ENCODE results near the gene OR52I2. TPM values are rescaled to one million over a fixed set of nuclear protein-coding genes. Genes with fewer than 3 reads are reported as not detected.
A peak's percentile ranks its signal among the peaks of the same experiment; 100 is the strongest.

OR52I2 gene
- total and polyA plus RNA-seq, 8 donors = 0.03 to 0.07 (median 0.03) TPM; not detected in 4

GRCh38 chr11:4607096-4607495 lies 25.6 kb downstream of the OR52I2 start:
- Histone ChIP-seq H3K4me1 (peaks cover 0 to 22% of the 10 kb centered on the region in 2 donors), H3K27me3 (no peaks in the 10 kb centered on the region), H3K4me3 (peak overlapping the region; percentile 63 to 70), H3K9me3 (no peaks in the 10 kb centered on the region), H3K36me3 (peaks cover 0 to 27% of the 10 kb centered on the region in 2 donors), H3K27ac (peak overlapping the region; percentile 92 to 93)
- intact Hi-C loops (cut with DNase I) = no loop called here
- DNase-seq (peak in 2 of 4 donors; percentile 2 to 9), ATAC-seq (peak; percentile 1)
- TF ChIP-seq CTCF (IDR thresholded peaks at IDR 0.05) = no peak

- no peak for TF ChIP-seq CTCF (IDR thresholded peaks at IDR 0.05)
- Histone ChIP-seq H3K27me3 (no peaks in the 10 kb centered on the region), H3K36me3 (peaks cover 0 to 18% of the 10 kb centered on the region in 2 donors), H3K9me3 (no peaks in the 10 kb centered on the region), H3K4me3 (peak within 1 kb of the TSS; percentile 63 to 70), H3K27ac (peak within 1 kb of the TSS; percentile 92 to 93), H3K4me1 (peaks cover 0 to 22% of the 10 kb centered on the region in 2 donors)
- DNase-seq (peak; percentile 86 to 99 (median 96)), ATAC-seq (peak; percentile 99)
- intact Hi-C loops (cut with DNase I) = no loop called here
Observed at GRCh38 chr11:4607781-4608666, 26.5 kb downstream of the OR52I2 start, which contains the start of gene TRIM68. TRIM68 (minus strand) TSS chr11:4608231; CDS start chr11:4605504, 2,727 bp downstream.

DNA sequence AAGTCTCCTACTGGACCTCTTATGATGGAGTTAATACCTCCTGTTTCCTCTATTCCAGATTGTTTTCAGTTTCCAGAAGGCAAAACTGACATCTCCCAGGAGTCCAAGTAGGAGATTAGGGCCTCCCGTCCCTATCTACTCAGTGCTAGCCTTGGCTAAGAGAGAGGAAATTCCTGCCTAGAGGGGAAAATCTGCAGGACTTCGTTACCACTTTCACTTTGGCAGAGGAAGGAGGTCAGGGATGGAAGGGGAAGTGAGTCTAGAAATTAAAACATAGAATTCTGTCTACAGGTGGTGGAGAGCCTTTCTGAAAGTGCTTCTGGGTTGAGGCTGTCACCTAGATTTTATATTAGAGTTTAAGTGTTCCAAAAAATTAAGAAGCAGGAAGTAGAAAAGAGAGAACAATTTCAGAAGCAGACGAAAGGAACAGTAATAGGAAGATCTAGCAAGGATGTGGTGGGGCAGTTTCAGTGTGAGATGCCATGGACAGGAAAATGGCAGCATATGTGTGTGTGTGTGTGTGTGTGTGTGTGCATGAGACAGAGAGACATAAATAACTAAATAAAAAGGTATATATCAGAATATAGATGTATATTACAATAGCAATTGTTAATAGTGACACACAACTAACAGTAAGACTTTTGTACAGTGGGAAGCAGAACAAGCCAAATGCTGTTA lies 28.9 kb downstream of the OR52I2 start:
- ATAC-seq = no peak
- Histone ChIP-seq H3K36me3 (no peaks in the 10 kb centered on the region), H3K27ac (peak overlapping the region in 1 of 2 donors; percentile 43), H3K4me1 (peaks cover 0 to 22% of the 10 kb centered on the region in 2 donors), H3K9me3 (no peaks in the 10 kb centered on the region), H3K4me3 (no peak overlapping the region), H3K27me3 (no peaks in the 10 kb centered on the region)
- TF ChIP-seq CTCF (IDR thresholded peaks at IDR 0.05) = no peak
- intact Hi-C loops (cut with DNase I) = no loop called here
- no peak for DNase-seq

DNA sequence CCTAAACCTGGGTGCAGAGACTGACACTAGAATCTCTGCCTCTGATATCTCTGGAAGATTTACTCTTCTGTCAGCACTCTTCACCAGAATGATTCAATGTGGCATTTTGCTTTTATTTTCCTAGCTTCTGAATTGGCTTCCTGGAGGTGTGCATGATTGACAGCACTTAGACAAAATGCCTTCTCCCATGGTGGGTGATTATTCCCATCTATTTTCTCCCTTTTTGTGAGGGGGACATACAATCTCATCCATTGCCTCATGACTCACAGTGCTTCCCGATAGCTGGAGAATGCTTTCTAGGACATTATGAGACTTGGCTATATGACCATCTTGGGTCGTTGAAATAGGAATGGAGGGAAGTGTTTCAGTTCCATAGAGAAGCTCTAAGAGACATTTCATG lies 30.4 kb downstream of the OR52I2 start:
- Histone ChIP-seq H3K27ac (no peak overlapping the region), H3K4me1 (peaks cover 0 to 12% of the 10 kb centered on the region in 2 donors), H3K36me3 (no peaks in the 10 kb centered on the region), H3K27me3 (no peaks in the 10 kb centered on the region), H3K4me3 (no peak overlapping the region), H3K9me3 (no peaks in the 10 kb centered on the region)
- intact Hi-C loops (cut with DNase I) = no loop called here
- DNase-seq (no peak), ATAC-seq (no peak)
- TF ChIP-seq CTCF (IDR thresholded peaks at IDR 0.05) = no peak
